Stimulated activated CD4-positive, alpha-beta T cell treated with anti-CD3 and anti-CD28 coated beads, Interleukin-1b, Interleukin-23, amount 100 ng/mL, for 1 hour (primary cell): ENCODE measurements around the gene C2orf66.

Experiments used
- DNase-seq, 2 donors: peaks; one replicate each; pipeline ENCODE4 v3.0.0-alpha.2; 2020; ENCODE audit warnings: low read depth in 2 of 2

Gene C2orf66

GRCh38 chr2:196759378-196759706 is 49.8 kb downstream of the C2orf66 start:
- no peak for DNase-seq

- no peak for DNase-seq
Measured at GRCh38 chr2:196758474-196759377, 50.4 kb downstream of the C2orf66 start.
